IMR-90 (cell line): ENCODE measurements around the gene ARHGEF3. TPM values are rescaled to one million over a fixed set of nuclear protein-coding genes. Genes with fewer than 3 reads are reported as not detected.

Source experiments
- ATAC-seq: fragments of 200-7000 bp; cut with Tn5 transposase; 2 replicates; pipeline ENCODE4 v1.9.1; 2020; ENCODE audit warnings: low read depth, mild to moderate bottlenecking, moderate library complexity
- BruUV-seq: library from RNA; stranded (reverse); fragments of 400-500 nt; replicated peaks from 2 replicates; lab custom pipeline; 2021; lab: Mats Ljungman, UMichigan
- CTCF ChIA-PET: fragments of 300-600 bp; formaldehyde crosslinking; extraction: SDS; loops from one replicate; lab custom pipeline; 2021; ENCODE audit warnings: antibody characterized with exemption; lab: Yijun Ruan, JAX
- POLR2A ChIA-PET: fragments of 300-600 bp; sonication (Branson Sonifier 250); formaldehyde crosslinking; loops from one replicate; lab custom pipeline; 2022; ENCODE audit warnings: antibody characterized with exemption; ENCODE audit not compliant: unreplicated experiment; lab: Charles Lee
- DNase-seq: peaks from one replicate; pipeline ENCODE4 v3.0.0; 2013
- H2AFZ ChIP-seq: replicated peaks from 2 replicates; pipeline ENCODE3; 2013; ENCODE audit warnings: low read length, mild to moderate bottlenecking; ENCODE audit not compliant: poor library complexity
- H2AK5ac ChIP-seq: 2 replicates; pipeline ENCODE4 v1.6.1; 2013; ENCODE audit warnings: low read depth, low read length, inconsistent platforms
- H2AK9ac ChIP-seq: replicated peaks from 2 replicates; pipeline ENCODE3; 2013; ENCODE audit warnings: mild to moderate bottlenecking, low read depth, low read length, moderate library complexity; ENCODE audit not compliant: poor library complexity
- H2BK120ac ChIP-seq: 2 replicates; pipeline ENCODE4 v1.6.1; 2013; ENCODE audit warnings: low read depth, low read length, inconsistent platforms
- H2BK15ac ChIP-seq: 3 replicates; pipeline ENCODE4 v1.6.1; 2013; ENCODE audit warnings: low read depth, low read length, inconsistent platforms
- H2BK20ac ChIP-seq: 2 replicates; pipeline ENCODE4 v1.6.1; 2013; ENCODE audit warnings: low read depth, mild to moderate bottlenecking, inconsistent platforms, low read length, moderate library complexity
- H2BK5ac ChIP-seq: 2 replicates; pipeline ENCODE4 v1.6.1; 2013; ENCODE audit warnings: mild to moderate bottlenecking, low read depth, low read length, inconsistent platforms; ENCODE audit not compliant: poor library complexity, severe bottlenecking
- H3K14ac ChIP-seq: replicated peaks from 2 replicates; pipeline ENCODE4 v1.6.1; 2013; ENCODE audit warnings: low read depth, low read length, inconsistent platforms
- H3K18ac ChIP-seq: 2 replicates; pipeline ENCODE4 v1.6.1; 2013; ENCODE audit warnings: low read depth, low read length, control low read depth
- H3K23ac ChIP-seq: 2 replicates; pipeline ENCODE4 v1.6.1; 2013; ENCODE audit warnings: low read depth, low read length, inconsistent platforms
- H3K27ac ChIP-seq: 2 replicates; pipeline ENCODE4 v1.5.1; 2013; ENCODE audit warnings: mild to moderate bottlenecking, control low read depth, low read length; ENCODE audit not compliant: insufficient read depth
- H3K27me3 ChIP-seq: 2 replicates; pipeline ENCODE4 v1.6.1; 2013; ENCODE audit warnings: low read length; ENCODE audit not compliant: control insufficient read depth, insufficient read depth
- H3K36me3 ChIP-seq: 2 replicates; pipeline ENCODE4 v1.6.1; 2013; ENCODE audit warnings: low read length, mixed read lengths; ENCODE audit not compliant: control insufficient read depth, insufficient read depth
- H3K4ac ChIP-seq: 2 replicates; pipeline ENCODE4 v1.6.1; 2013; ENCODE audit warnings: low read depth, low read length, inconsistent platforms
- H3K4me1 ChIP-seq: 2 replicates; pipeline ENCODE4 v1.6.1; 2013; ENCODE audit warnings: low read length, mixed read lengths; ENCODE audit not compliant: control insufficient read depth, insufficient read depth
- H3K4me2 ChIP-seq: 2 replicates; pipeline ENCODE4 v1.6.1; 2013; ENCODE audit warnings: low read depth, mild to moderate bottlenecking, control low read depth, low read length, moderate library complexity
- H3K4me3 ChIP-seq: 2 replicates; pipeline ENCODE4 v1.5.1; 2013; ENCODE audit warnings: low read depth, mild to moderate bottlenecking, control low read depth, low read length, moderate library complexity; ENCODE audit not compliant: insufficient read depth
- H3K56ac ChIP-seq: 2 replicates; pipeline ENCODE4 v1.6.1; 2013; ENCODE audit warnings: low read length, inconsistent platforms; ENCODE audit not compliant: insufficient read depth; ENCODE audit errors: extremely low read depth
- H3K79me1 ChIP-seq, 2 experiments: 2 replicates each; pipeline ENCODE4 v1.6.1; 2013; ENCODE audit warnings: low read length in 2 of 2, inconsistent platforms in 1 of 2, low read depth in 1 of 2
- H3K9ac ChIP-seq: 2 replicates; pipeline ENCODE4 v1.6.1; 2013; ENCODE audit warnings: low read depth, low read length, control low read depth
- H3K9me1 ChIP-seq: 2 replicates; pipeline ENCODE4 v1.6.1; 2013; ENCODE audit warnings: low read length, inconsistent platforms; ENCODE audit not compliant: insufficient read depth
- H3K9me3 ChIP-seq: 2 replicates; pipeline ENCODE4 v1.6.1; 2013; ENCODE audit warnings: low read length; ENCODE audit not compliant: control insufficient read depth, insufficient read depth
- H4K20me1 ChIP-seq: 2 replicates; pipeline ENCODE4 v1.6.1; 2013; ENCODE audit warnings: low read length, inconsistent platforms; ENCODE audit not compliant: insufficient read depth
- H4K5ac ChIP-seq: 2 replicates; pipeline ENCODE4 v1.6.1; 2013; ENCODE audit warnings: mild to moderate bottlenecking, low read depth, low read length, control low read depth
- H4K8ac ChIP-seq, 2 experiments: 2 replicates each; pipeline ENCODE4 v1.6.1; 2013; ENCODE audit warnings: low read depth in 2 of 2, low read length in 2 of 2, control low read depth in 1 of 2, inconsistent platforms in 1 of 2
- H4K91ac ChIP-seq: 2 replicates; pipeline ENCODE4 v1.6.1; 2013; ENCODE audit warnings: low read depth, low read length, inconsistent platforms; ENCODE audit not compliant: insufficient read depth
- BHLHE40 ChIP-seq: fragments of 150-350 bp; IDR thresholded peaks from 2 replicates; pipeline ENCODE4 v1.6.1; 2016; ENCODE audit warnings: mild to moderate bottlenecking, low read depth, low read length
- CEBPB ChIP-seq: IDR thresholded peaks from 2 replicates; pipeline ENCODE4 v1.6.1; 2012; ENCODE audit warnings: low read depth, low read length, improper control_type of control experiment
- CHD1 ChIP-seq: IDR thresholded peaks from 2 replicates; pipeline ENCODE4 v1.6.1; 2012; ENCODE audit warnings: low read depth, low read length, improper control_type of control experiment
- FOS ChIP-seq: fragments of 150-350 bp; IDR thresholded peaks from 2 replicates; pipeline ENCODE4 v1.6.1; 2016; ENCODE audit warnings: low read depth, low read length
- MAFK ChIP-seq: IDR thresholded peaks from 2 replicates; pipeline ENCODE4 v1.6.1; 2012; ENCODE audit warnings: low read depth, low read length, improper control_type of control experiment
- MAZ ChIP-seq: IDR thresholded peaks from 2 replicates; pipeline ENCODE4 v1.6.1; 2012; ENCODE audit warnings: low read depth, mild to moderate bottlenecking, low read length, improper control_type of control experiment, moderate library complexity, borderline replicate concordance
- MXI1 ChIP-seq: IDR thresholded peaks from 2 replicates; pipeline ENCODE4 v1.6.1; 2012; ENCODE audit warnings: low read depth, mild to moderate bottlenecking, low read length, moderate library complexity, borderline replicate concordance
- NFE2L2 ChIP-seq: fragments of 150-350 bp; IDR thresholded peaks from 2 replicates; pipeline ENCODE4 v1.6.1; 2016; ENCODE audit warnings: low read depth, mild to moderate bottlenecking, low read length
- POLR2A ChIP-seq: IDR thresholded peaks from 2 replicates; pipeline ENCODE4 v1.6.1; 2012; ENCODE audit warnings: mild to moderate bottlenecking, low read depth, low read length
- RAD21 ChIP-seq: IDR thresholded peaks from 2 replicates; pipeline ENCODE4 v1.6.1; 2012; ENCODE audit warnings: low read length, improper control_type of control experiment
- RCOR1 ChIP-seq: IDR thresholded peaks from 2 replicates; pipeline ENCODE4 v1.6.1; 2012; ENCODE audit warnings: mild to moderate bottlenecking, low read length, improper control_type of control experiment; ENCODE audit not compliant: insufficient replicate concordance
- RFX5 ChIP-seq: IDR thresholded peaks from 2 replicates; pipeline ENCODE4 v1.8.0; 2012; ENCODE audit warnings: low read depth, mild to moderate bottlenecking, low read length, moderate library complexity
- SMC3 ChIP-seq: fragments of 150-350 bp; IDR thresholded peaks from 2 replicates; pipeline ENCODE4 v1.6.1; 2016; ENCODE audit warnings: low read depth, mild to moderate bottlenecking, antibody characterized with exemption, low read length, moderate library complexity
- WGBS, 2 experiments: methylation state at CpG; one replicate each; pipeline versions ENCODE4 v1.1.5 to v1.1.7; 2013; ENCODE audit warnings: missing lambda C conversion rate in 2 of 2; ENCODE audit not compliant: insufficient read length in 1 of 2; ENCODE audit errors: extremely low coverage in 2 of 2; 5-methylcytosine and 5-hydroxymethylcytosine counted together
- dilution Hi-C: fragments of 300-500 bp; cut with HindIII; formaldehyde crosslinking; loops from one replicate; pipeline ENCODE4 v1.14.3; 2018; ENCODE audit warnings: low sequenced_read_pairs; ENCODE audit not compliant: unreplicated experiment
- in situ Hi-C: fragments of 300-500 bp; cut with MboI; formaldehyde crosslinking; loops from 3 replicates; pipeline ENCODE4 v1.14.3; 2019; ENCODE audit warnings: low sequenced_read_pairs, inconsistent platforms, mixed read lengths
- intact Hi-C: fragments of 100-400 bp; cut with micrococcal nuclease; formaldehyde crosslinking; loops from 2 replicates; pipeline ENCODE4 v1.10.0; 2022
- polyA plus RNA-seq, 3 experiments: library from polyadenylated mRNA; depleted of rRNA; stranded (reverse); fragments of >200 nt; gene quantifications; 2 replicates each; pipeline ENCODE4 v1.2.3, GENCODE V29; 2012; ENCODE audit warnings: low replicate concordance in 1 of 3
- total RNA-seq: library from RNA; depleted of rRNA; stranded (reverse); fragments of >200 nt; gene quantifications from 2 replicates; pipeline ENCODE4 v1.2.3, GENCODE V29; 2012
- TF ChIP-seq, protein P1 (sequence below): fragments of 150-350 bp; IDR thresholded peaks from 2 replicates; pipeline ENCODE4 v1.6.1; 2016; ENCODE audit warnings: low read depth, mild to moderate bottlenecking, low read length, moderate library complexity, borderline replicate concordance
- TF ChIP-seq, protein P2 (sequence below): fragments of 150-350 bp; IDR thresholded peaks from 2 replicates; pipeline ENCODE4 v1.6.1; 2017; ENCODE audit warnings: mild to moderate bottlenecking, antibody characterized with exemption, low read length, low read depth
- TF ChIP-seq, protein P3 (sequence below): conservative IDR thresholded peaks from 2 replicates; pipeline ENCODE4 v1.5.1; 2012; ENCODE audit warnings: mild to moderate bottlenecking, low read depth, low read length, improper control_type of control experiment

The ARHGEF3 gene
- total and polyA plus RNA-seq, 2 of the 4 experiments (the other 2 are of a cell fraction): 2.1 to 2.3 TPM

DNA sequence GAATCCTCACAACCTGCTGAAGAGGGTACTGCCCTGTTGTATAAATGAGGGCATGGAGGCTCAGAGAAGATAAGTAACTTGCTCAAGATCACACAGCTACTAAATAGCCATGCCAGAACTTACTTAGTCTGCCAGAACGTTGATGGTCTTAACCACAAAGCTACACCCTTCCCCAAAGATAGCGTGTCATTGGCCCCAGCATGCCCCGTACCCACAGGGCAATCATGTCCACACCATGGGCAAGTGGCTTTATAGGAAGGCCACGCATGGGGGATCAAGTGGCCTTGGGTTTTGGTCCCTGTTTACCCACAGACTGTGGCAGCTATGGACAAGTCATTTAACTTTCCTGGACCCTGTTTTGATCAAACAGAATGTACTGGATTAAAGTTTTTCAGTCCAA is 15.9 kb upstream of the ARHGEF3 start:
- no TSS peak for BruUV-seq
- Histone ChIP-seq H3K4ac (no peak overlapping the region), H3K4me3 (no peak overlapping the region), H2BK20ac (no peak overlapping the region), H3K23ac (no peak overlapping the region), H2BK5ac (no peak overlapping the region), H3K36me3 (no peaks in the 10 kb centered on the region), H2AFZ (no peak overlapping the region), H4K8ac (no peak overlapping the region), H4K20me1 (no peaks in the 10 kb centered on the region), H2AK9ac (no peak overlapping the region), H3K14ac (no peak overlapping the region), H3K27ac (no peak overlapping the region), H3K9me3 (no peaks in the 10 kb centered on the region), H2AK5ac (no peak overlapping the region), H2BK15ac (no peak overlapping the region), H3K56ac (no peak overlapping the region), H3K9me1 (no peaks in the 10 kb centered on the region), H3K4me1 (no peaks in the 10 kb centered on the region), H3K79me1 (no peaks in the 10 kb centered on the region), H3K9ac (no peak overlapping the region), H3K4me2 (no peak overlapping the region), H3K27me3 (peaks cover 13% of the 10 kb centered on the region), H2BK120ac (no peak overlapping the region), H4K91ac (no peak overlapping the region), H3K18ac (no peak overlapping the region), H4K5ac (no peak overlapping the region)
- DNase-seq: no peak
- no CpG with 5 or more reads among the region's 4 CpGs for WGBS, 2 experiments
- ATAC-seq: no peak
- in situ Hi-C loops (no loop called here), intact Hi-C loops (no loop called here), dilution Hi-C loops (no loop called here)
- ChIA-PET CTCF (no interaction called here), POLR2A (no interaction called here)
- TF ChIP-seq MXI1 (no peak), RAD21 (no peak), MAFK (no peak), NFE2L2 (no peak), FOS (no peak), RFX5 (no peak), POLR2A (no peak), CEBPB (no peak), MAZ (no peak), SMC3 (no peak), CHD1 (no peak), BHLHE40 (no peak), RCOR1 (no peak)
- TF ChIP-seq, protein P1, sequence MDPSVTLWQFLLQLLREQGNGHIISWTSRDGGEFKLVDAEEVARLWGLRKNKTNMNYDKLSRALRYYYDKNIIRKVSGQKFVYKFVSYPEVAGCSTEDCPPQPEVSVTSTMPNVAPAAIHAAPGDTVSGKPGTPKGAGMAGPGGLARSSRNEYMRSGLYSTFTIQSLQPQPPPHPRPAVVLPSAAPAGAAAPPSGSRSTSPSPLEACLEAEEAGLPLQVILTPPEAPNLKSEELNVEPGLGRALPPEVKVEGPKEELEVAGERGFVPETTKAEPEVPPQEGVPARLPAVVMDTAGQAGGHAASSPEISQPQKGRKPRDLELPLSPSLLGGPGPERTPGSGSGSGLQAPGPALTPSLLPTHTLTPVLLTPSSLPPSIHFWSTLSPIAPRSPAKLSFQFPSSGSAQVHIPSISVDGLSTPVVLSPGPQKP: no peak
- TF ChIP-seq, protein P2, sequence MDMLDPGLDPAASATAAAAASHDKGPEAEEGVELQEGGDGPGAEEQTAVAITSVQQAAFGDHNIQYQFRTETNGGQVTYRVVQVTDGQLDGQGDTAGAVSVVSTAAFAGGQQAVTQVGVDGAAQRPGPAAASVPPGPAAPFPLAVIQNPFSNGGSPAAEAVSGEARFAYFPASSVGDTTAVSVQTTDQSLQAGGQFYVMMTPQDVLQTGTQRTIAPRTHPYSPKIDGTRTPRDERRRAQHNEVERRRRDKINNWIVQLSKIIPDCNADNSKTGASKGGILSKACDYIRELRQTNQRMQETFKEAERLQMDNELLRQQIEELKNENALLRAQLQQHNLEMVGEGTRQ: no peak
- TF ChIP-seq, protein P3, sequence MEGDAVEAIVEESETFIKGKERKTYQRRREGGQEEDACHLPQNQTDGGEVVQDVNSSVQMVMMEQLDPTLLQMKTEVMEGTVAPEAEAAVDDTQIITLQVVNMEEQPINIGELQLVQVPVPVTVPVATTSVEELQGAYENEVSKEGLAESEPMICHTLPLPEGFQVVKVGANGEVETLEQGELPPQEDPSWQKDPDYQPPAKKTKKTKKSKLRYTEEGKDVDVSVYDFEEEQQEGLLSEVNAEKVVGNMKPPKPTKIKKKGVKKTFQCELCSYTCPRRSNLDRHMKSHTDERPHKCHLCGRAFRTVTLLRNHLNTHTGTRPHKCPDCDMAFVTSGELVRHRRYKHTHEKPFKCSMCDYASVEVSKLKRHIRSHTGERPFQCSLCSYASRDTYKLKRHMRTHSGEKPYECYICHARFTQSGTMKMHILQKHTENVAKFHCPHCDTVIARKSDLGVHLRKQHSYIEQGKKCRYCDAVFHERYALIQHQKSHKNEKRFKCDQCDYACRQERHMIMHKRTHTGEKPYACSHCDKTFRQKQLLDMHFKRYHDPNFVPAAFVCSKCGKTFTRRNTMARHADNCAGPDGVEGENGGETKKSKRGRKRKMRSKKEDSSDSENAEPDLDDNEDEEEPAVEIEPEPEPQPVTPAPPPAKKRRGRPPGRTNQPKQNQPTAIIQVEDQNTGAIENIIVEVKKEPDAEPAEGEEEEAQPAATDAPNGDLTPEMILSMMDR: no peak
